GM13976 (cell line): ENCODE measurements around the gene HSF4.

ENCODE experiments used
- DNase-seq: peaks from one replicate; pipeline ENCODE4 v3.0.0; 2012; ENCODE audit warnings: low spot score
- in situ Hi-C: fragments of 300-500 bp; cut with MboI; formaldehyde crosslinking; loops from one replicate; pipeline ENCODE4 v1.12.0; 2022; ENCODE audit warnings: low sequenced_read_pairs, mixed read lengths, inconsistent platforms; ENCODE audit not compliant: unreplicated experiment
- TF ChIP-seq, protein P1 (sequence below): IDR thresholded peaks from 2 replicates; pipeline ENCODE4 v1.5.1; 2012; ENCODE audit warnings: borderline replicate concordance, mild to moderate bottlenecking; ENCODE audit not compliant: insufficient read depth; ENCODE audit errors: extremely low read depth, missing control alignments, control extremely low read depth

Gene HSF4

DNA sequence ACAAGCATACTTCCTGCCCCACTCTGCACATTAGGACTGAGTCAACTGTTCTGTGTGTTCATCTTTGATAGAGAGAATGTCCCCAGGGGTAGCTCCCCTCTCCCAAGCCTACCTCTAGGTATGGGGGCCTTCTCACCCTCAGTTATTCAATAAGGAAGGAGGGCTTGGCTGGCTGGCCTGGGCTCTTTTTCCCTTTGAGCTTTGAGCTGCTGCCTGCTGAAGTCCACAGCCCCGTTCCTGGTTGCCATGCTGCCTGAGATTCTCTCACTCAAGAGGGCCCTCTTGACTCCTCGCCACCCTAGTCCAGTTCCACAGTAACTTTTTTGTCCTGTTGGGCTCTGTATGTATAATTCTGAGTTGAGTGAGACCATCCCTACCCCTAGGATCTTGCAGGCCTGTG is 18.8 kb upstream of the HSF4 start:
- TF ChIP-seq, protein P1, sequence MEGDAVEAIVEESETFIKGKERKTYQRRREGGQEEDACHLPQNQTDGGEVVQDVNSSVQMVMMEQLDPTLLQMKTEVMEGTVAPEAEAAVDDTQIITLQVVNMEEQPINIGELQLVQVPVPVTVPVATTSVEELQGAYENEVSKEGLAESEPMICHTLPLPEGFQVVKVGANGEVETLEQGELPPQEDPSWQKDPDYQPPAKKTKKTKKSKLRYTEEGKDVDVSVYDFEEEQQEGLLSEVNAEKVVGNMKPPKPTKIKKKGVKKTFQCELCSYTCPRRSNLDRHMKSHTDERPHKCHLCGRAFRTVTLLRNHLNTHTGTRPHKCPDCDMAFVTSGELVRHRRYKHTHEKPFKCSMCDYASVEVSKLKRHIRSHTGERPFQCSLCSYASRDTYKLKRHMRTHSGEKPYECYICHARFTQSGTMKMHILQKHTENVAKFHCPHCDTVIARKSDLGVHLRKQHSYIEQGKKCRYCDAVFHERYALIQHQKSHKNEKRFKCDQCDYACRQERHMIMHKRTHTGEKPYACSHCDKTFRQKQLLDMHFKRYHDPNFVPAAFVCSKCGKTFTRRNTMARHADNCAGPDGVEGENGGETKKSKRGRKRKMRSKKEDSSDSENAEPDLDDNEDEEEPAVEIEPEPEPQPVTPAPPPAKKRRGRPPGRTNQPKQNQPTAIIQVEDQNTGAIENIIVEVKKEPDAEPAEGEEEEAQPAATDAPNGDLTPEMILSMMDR = no peak
- in situ Hi-C loops = no loop called here
- no peak for DNase-seq

DNA sequence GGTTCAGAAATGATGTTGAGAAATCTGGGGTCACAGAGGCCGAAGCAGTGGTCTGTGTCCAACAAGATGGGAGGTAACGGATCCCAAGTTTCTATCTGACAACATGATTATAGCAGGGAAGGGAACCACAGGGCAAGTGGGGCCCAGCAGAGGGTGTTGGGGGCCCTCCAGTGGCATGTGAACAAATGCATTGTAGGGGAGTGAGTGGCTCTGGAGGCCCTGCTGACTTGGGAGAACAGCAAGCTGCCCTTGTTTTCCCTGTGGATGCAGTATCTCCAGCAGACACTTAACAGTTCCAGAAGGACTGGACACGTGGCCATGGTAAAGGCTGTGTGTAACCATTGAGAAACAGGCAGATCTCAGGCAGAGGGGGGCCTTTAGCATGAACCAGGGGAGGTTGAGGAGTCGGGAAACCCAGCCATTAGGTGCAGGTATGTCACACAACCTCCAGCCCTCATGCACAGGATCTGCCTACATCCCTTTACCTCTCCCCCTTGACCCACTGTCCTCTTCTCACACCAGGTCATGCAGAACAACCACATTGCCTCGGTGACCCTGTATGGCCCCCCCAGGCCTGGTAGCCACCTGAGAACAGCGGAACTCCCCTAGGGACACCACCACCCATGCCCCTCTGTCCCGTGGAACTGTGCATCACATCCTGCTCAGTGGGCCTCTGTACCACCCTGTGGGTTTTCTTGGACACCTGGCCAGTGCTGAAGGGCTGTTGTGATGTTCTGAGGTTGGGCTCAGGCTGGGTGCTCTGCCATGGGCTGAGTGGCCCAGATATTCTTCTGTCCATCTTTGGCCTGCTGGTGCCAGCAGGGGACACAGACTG is 17.8 kb upstream of the HSF4 start:
- TF ChIP-seq, protein P1 = no peak
- in situ Hi-C loops = no loop called here
- DNase-seq = no peak

DNA sequence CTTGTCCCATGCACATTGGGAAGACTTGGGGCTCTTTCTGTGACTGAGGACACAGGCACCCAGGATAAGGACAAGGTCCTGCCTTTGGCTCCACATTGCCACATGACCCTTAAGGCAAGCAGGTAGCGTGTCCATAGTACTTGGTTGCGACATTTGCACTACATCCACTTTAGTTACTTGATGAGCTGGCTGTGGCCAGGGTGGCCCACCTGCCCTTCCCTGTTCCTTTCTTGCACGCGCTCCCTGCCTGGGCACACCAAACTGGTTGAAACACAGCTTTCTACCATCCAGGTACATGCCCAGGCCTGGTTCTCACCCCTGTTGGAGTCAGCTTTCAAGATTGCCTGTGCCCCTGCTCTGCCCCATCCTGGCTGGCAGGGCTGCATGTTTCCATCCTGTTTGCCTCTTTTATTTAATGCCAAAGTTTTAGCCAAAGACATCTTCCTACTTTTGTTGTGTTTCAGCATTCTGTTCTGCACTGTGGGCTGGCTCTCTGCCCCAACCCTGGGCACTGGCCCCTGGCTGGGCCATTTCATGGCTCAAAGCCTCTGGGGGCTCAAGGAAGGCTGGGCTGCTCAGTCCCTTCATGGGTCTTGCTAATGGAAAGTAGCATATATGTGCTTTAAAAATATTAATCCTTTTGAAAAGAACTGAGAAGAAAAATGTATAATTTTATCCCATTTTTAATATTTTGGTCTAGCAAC is 17.0 kb upstream of the HSF4 start:
- in situ Hi-C loops = no loop called here
- TF ChIP-seq, protein P1 = no peak
- DNase-seq = no peak

DNA sequence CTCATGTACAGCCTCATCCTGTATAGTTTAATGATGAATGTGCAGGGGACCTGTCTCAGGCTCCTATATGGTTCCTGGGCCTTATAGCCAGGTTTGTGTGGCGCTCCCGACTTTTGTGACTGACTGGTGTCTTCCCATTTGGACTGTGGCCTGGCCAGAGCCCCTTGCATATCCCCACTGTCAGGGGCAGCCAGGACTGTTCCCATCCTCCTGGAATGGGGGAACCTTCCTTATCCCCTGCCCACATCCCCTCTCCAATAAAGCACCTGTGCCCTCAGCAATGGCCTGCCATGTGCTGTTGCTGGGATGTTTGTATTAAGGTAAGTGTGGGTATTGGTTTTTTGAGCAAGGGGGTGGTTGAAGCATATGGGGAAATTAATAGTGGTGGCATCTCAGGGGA is 16.3 kb upstream of the HSF4 start:
- TF ChIP-seq, protein P1 = no peak
- in situ Hi-C loops = no loop called here
- no peak for DNase-seq

DNA sequence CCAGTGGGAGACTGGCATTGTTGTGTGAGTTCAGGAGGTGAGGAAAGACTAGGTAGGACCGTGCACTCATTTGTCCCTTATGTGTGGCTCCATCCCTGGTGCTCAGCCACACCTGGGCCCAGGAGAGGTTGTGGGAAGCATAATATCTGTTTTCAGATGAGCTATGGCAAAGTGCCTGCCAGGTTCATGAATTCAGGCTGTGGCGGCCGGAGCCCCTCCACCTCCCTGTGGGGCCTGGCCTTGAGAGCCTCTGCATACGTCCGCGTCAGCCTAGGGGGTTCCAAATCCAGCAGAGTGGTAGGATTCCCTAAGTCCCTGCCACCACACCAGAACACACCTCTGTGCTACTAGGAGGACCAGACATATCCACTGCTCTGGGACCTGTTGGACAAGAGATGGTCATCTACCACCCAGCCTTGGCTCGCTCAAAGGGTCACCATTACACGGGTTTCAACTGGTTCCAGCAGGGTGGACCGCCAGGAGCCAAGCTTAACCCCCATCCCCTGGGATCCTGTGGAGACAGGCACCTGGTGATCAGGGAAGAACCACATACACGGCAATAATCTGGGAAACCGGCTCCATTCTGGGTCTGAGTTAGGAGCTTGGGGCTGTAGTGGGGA is 15.8 kb upstream of the HSF4 start:
- TF ChIP-seq, protein P1 = no peak
- in situ Hi-C loops = no loop called here
- no peak for DNase-seq

DNA sequence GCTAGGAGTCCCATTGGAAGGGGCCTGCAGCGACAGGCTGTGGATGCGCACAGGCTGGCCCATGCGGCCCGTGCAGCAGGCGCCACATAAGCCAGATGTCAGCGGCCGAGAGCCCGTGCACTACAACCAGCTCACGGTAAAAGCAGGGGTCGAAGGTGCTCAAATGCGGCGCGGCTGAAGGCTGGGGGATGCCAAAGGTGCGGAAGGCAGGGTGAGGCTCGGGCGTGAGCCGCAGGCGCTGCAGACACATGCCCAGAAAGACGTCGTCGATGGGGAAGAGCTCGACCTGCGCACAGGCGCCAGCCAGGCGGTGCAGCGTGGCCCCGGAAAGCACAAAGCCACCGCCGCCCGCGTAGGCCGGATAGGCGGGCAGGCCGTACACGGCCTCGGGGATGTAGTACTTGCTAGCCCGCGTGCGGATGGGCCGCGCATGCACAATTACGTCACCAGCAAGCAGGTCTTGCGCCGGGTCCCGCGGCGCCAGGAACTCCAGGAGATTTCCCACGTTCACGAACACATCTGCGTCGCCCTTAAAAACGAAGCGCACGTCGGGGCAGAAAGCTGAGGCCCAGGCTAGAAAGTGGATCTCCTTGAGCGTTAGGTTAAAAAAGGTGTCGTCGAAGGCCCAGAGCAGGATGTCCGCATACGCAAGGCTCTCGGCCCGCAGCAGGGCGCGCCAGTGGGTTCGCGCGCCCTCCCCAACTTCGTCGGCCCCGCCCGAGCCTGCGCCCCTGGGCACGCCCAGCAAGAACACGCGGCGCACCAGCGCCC is 15.1 kb upstream of the HSF4 start:
- no peak for DNase-seq
- in situ Hi-C loops = loop anchor here (5.0 to 25.0 kb wide), 2 partner anchors 132 to 187 kb away; partner anchors contain the start of gene CES3
- TF ChIP-seq, protein P1 = no peak
